ENCODE data around the gene TRIM31. TPM values are rescaled to one million over a fixed set of nuclear protein-coding genes. Genes with fewer than 3 reads are reported as not detected.
A peak's percentile ranks its signal among the peaks of the same experiment; 100 is the strongest.

The TRIM31 gene
- total RNA-seq, 2 donors from 2014 or later, result 0.26 TPM; not detected in 1

DNA sequence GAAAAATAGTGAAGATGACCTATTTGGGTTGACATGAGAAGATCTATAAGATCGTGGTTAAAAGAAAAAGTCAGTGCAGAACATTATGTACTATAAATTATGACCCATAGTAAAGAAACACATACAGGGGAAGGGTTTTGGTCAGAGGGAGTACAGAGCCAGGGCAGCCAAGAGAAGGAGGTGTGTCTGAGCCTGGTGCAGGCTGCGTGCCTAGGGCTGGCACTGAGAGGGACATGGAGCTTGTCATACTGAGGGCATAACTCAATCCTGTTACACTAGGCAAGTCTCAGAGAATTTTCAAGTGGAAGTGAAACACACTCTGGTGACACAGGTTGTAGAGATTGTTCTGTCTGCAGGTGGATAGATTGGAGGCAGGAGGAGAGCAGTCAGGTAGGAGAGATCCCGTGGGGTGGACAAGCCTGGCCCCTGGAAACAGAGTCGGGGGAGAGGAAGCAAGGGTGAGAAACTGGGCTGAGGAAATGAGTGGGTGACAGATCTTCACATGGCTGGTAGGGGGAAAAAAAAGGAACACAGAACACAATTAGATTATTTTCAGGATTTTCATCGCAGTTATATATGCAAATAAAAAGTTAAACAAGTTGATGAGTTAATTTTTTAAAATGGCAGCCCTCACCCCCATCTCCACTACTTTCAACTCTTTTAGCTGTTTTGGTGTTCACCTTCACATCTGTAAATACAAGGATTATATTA is 18.8 kb downstream of the TRIM31 start:
- Histone ChIP-seq H3K36me3 (replicated peaks in 1 of 2; ENCODE audit: insufficient read depth in 1 of 2, low read depth in 2 of 2) (no peaks in the 10 kb centered on the region), H3K4me1 (no peaks in the 10 kb centered on the region), H3K27ac (no peak overlapping the region), H3K27me3 (no peaks in the 10 kb centered on the region), H3K4me3 (no peak overlapping the region), H3K9me3 (no peaks in the 10 kb centered on the region)
- TF ChIP-seq POLR2A (IDR thresholded peaks at IDR 0.05), result no peak
- TF ChIP-seq, protein P1, sequence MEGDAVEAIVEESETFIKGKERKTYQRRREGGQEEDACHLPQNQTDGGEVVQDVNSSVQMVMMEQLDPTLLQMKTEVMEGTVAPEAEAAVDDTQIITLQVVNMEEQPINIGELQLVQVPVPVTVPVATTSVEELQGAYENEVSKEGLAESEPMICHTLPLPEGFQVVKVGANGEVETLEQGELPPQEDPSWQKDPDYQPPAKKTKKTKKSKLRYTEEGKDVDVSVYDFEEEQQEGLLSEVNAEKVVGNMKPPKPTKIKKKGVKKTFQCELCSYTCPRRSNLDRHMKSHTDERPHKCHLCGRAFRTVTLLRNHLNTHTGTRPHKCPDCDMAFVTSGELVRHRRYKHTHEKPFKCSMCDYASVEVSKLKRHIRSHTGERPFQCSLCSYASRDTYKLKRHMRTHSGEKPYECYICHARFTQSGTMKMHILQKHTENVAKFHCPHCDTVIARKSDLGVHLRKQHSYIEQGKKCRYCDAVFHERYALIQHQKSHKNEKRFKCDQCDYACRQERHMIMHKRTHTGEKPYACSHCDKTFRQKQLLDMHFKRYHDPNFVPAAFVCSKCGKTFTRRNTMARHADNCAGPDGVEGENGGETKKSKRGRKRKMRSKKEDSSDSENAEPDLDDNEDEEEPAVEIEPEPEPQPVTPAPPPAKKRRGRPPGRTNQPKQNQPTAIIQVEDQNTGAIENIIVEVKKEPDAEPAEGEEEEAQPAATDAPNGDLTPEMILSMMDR (IDR thresholded peaks at IDR 0.05), result no peak
- ATAC-seq, result no peak
- intact Hi-C loops (cut with DNase I), result no loop called here
- no peak for DNase-seq
- WGBS, 2 donors, result 42 to 62% methylated on average over 4 to 5 of the region's 5 CpGs

DNA sequence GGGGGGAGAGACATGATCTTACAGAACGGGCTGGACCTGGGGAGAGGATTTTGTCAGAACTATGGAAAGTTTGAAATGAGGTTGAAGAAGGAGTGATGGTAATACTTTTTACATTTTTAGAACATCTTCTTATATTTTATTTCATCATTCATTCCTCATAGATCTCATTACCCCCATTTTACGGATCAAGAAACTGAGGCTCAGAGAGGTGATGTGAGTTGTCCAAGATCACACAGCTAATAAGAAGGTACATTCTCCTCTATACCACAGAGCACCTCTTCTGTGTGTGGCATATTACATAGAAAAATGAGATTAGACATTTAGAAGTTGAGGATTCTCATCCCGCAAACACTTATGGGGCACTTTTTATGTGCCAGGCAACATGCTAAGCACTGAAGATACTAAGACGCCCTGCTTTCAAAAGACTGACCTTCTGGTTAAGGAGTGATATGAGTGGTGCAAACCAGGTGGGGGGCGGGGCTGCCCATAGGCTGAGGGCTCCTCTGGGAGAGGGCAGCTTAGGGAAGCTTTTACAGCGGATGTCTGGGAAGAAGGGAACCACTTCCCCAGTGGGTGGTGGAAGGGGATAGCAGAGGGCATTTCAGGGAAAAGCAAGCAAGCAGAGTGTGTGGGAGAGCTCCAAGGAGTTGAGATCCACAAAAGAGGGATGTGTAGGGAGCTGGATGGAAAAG is 19.9 kb downstream of the TRIM31 start:
- Histone ChIP-seq H3K9me3 (no peaks in the 10 kb centered on the region), H3K4me3 (no peak overlapping the region), H3K36me3 (replicated peaks in 1 of 2; ENCODE audit: insufficient read depth in 1 of 2, low read depth in 2 of 2) (no peaks in the 10 kb centered on the region), H3K27ac (no peak overlapping the region), H3K4me1 (no peaks in the 10 kb centered on the region), H3K27me3 (no peaks in the 10 kb centered on the region)
- TF ChIP-seq, protein P1 (IDR thresholded peaks at IDR 0.05), result no peak
- TF ChIP-seq POLR2A (IDR thresholded peaks at IDR 0.05), result no peak
- 69 to 76% methylated on average over 5 to 6 of the region's 6 CpGs for WGBS, 2 donors
- intact Hi-C loops (cut with DNase I), result no loop called here
- ATAC-seq (no peak), DNase-seq (no peak)

DNA sequence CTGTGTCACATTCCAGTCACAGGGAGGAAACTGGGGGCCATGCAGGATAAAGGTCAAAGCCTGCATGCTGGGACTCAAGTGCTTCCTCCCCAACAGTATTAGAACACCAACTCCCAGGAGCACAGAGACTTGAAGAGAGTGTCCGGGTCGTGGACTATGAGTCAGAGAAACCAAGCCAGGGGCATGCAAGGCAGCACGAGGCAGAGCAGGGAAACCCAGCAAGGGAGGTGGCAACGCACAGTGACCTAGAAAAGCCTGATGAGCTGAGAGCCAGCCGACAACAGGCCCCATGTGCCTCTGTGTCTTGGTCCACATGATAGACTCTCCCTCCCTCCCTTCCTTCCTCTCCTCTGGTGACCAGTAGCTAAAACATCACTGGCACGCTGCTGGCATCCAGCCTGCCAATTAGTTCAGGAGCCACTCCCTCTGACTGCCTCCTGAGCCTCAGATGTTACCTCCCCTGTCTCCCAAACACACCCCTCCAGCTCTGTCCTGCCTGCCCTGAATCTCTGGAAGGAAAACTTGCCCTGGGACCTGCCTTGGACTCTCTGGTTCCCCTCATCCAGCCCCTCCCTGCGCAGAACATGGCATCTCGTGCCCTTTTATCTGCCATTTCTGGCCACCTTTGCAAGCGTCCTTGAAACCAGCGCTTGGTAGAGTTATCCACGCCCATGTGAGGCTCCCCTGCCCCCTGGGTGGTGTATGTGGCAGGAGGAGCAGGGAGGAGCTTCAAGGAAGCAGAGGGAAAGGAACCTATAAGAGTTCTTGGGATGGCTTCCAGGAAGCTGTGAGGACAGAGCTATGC is 21.1 kb downstream of the TRIM31 start:
- H3K27me3 ChIP-seq, result no peaks in the 10 kb centered on the region
- intact Hi-C loops (cut with DNase I), result no loop called here

DNA sequence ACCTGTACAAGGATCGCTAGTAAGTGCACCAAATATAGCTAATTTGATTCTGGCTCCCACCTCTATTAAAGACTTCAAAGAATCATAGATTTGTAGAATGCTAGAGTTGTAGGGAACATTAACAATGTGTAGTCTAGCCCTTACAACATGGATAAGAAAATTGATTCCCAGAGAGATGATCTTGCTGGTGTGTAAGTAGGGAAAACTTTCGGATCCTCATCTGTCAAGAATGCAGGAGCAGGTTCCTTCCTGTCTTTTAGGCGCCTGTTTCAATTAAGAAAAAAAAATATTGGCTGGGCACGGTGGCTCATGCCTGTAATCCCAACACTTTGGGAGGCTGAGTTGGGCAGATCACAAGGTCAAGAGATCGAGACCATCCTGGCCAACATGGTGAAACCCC is 25.0 kb downstream of the TRIM31 start:
- WGBS, 2 donors, result 63 to 70% methylated on average over 5 of the region's 5 CpGs
- TF ChIP-seq, protein P1 (IDR thresholded peaks at IDR 0.05), result no peak
- TF ChIP-seq POLR2A (IDR thresholded peaks at IDR 0.05), result no peak
- intact Hi-C loops (cut with DNase I), result no loop called here
- Histone ChIP-seq H3K4me3 (no peak overlapping the region), H3K27ac (no peak overlapping the region), H3K27me3 (no peaks in the 10 kb centered on the region), H3K9me3 (no peaks in the 10 kb centered on the region), H3K4me1 (no peaks in the 10 kb centered on the region), H3K36me3 (replicated peaks in 1 of 2; ENCODE audit: insufficient read depth in 1 of 2, low read depth in 2 of 2) (no peaks in the 10 kb centered on the region)
- ATAC-seq (no peak), DNase-seq (no peak)

More for the DNA sequence above, 21.1 kb downstream of the TRIM31 start:
- Histone ChIP-seq H3K4me1 (no peaks in the 10 kb centered on the region), H3K36me3 (replicated peaks in 1 of 2; ENCODE audit: insufficient read depth in 1 of 2, low read depth in 2 of 2) (no peaks in the 10 kb centered on the region), H3K4me3 (no peak overlapping the region), H3K27ac (no peak overlapping the region), H3K9me3 (no peaks in the 10 kb centered on the region)
- ATAC-seq (peak; percentile 18), DNase-seq (no peak)
- 40 to 49% methylated on average over 11 of the region's 11 CpGs for WGBS, 2 donors
- TF ChIP-seq, protein P1 (IDR thresholded peaks at IDR 0.05), result no peak
- no peak for TF ChIP-seq POLR2A (IDR thresholded peaks at IDR 0.05)

Measured in body of pancreas (tissue), 4 donors.